OCI-LY7 (cell line): ENCODE results near the gene DPY19L2.
"Not testable (repeated sequence)": the region's sequence is repeated elsewhere in the genome, so short reads cannot be mapped to it uniquely, and the experiment has no call there.

ENCODE experiments used
- EZH2phosphoT487 ChIP-seq: fragments of 200-600 bp; sonication (generic); IDR thresholded peaks from 2 replicates; pipeline ENCODE4 v1.6.1; 2018; ENCODE audit warnings: low read depth, borderline replicate concordance, mild to moderate bottlenecking, mixed run types, antibody characterized with exemption, low read length, moderate library complexity, mixed read lengths
- TF ChIP-seq, protein P1 (sequence below): fragments of 200-600 bp; sonication (generic); conservative IDR thresholded peaks from 2 replicates; pipeline ENCODE4 v1.5.1; 2014; ENCODE audit warnings: mild to moderate bottlenecking, antibody characterized with exemption, low read length, moderate library complexity, mixed read lengths

DNA sequence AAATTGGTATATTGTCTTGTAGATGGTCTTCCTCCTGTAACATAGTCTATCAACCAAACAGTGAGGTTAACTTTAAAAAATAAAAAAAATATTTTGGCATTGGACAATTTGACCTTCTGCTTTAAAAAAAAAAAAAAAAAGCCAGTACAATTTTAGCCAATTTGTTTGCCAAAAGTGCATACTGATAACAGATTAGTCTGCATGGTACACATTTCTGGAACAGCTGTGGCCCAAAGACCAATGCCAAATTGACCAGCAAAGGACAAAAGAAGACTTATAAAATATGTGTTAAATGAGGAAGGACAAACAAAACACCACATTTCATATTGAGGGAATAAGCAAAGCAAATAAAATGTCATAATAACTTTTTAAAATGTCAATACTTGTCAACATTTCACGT, 20.8 kb upstream of the DPY19L2 start:
- TF ChIP-seq, protein P1, sequence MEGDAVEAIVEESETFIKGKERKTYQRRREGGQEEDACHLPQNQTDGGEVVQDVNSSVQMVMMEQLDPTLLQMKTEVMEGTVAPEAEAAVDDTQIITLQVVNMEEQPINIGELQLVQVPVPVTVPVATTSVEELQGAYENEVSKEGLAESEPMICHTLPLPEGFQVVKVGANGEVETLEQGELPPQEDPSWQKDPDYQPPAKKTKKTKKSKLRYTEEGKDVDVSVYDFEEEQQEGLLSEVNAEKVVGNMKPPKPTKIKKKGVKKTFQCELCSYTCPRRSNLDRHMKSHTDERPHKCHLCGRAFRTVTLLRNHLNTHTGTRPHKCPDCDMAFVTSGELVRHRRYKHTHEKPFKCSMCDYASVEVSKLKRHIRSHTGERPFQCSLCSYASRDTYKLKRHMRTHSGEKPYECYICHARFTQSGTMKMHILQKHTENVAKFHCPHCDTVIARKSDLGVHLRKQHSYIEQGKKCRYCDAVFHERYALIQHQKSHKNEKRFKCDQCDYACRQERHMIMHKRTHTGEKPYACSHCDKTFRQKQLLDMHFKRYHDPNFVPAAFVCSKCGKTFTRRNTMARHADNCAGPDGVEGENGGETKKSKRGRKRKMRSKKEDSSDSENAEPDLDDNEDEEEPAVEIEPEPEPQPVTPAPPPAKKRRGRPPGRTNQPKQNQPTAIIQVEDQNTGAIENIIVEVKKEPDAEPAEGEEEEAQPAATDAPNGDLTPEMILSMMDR, result not testable (repeated sequence)
- not testable (repeated sequence) for TF ChIP-seq EZH2phosphoT487
